A673 (cell line): ENCODE measurements around the gene HK3. TPM values are rescaled to one million over a fixed set of nuclear protein-coding genes. Genes with fewer than 3 reads are reported as not detected.

Experiments used
- BruUV-seq: library from RNA; stranded (reverse); fragments of 400-500 nt; replicated peaks from 2 replicates; lab custom pipeline; 2021; lab: Mats Ljungman, UMichigan
- CTCF ChIA-PET: fragments of 300-600 bp; sonication (Branson Sonifier 250); formaldehyde crosslinking; loops from one replicate; lab custom pipeline; 2022; ENCODE audit warnings: antibody characterized with exemption; lab: Charles Lee
- POLR2A ChIA-PET: fragments of 300-600 bp; sonication (Branson Sonifier 250); formaldehyde crosslinking; loops from one replicate; lab custom pipeline; 2022; ENCODE audit warnings: antibody characterized with exemption; ENCODE audit not compliant: low non-redundant PET; lab: Charles Lee
- DNase-seq: peaks from one replicate; pipeline ENCODE4 v3.0.0-alpha.2; 2015; ENCODE audit warnings: low spot score
- H3K27ac ChIP-seq: fragments of 200-600 bp; sonication (generic); 2 replicates; pipeline ENCODE4 v1.5.1; 2016; ENCODE audit warnings: mixed run types, low read depth, mild to moderate bottlenecking, mixed read lengths, antibody characterized with exemption, low read length; ENCODE audit not compliant: poor library complexity, severe bottlenecking
- H3K27me3 ChIP-seq: fragments of 200-600 bp; sonication (generic); replicated peaks from 2 replicates; pipeline ENCODE4 v1.6.1; 2017; ENCODE audit warnings: mixed run types, low read depth, mild to moderate bottlenecking, mixed read lengths, antibody characterized with exemption, low read length; ENCODE audit not compliant: insufficient read depth, poor library complexity
- H3K36me3 ChIP-seq: fragments of 200-600 bp; sonication (generic); 2 replicates; pipeline ENCODE4 v1.6.1; 2016; ENCODE audit warnings: mixed run types, mild to moderate bottlenecking, mixed read lengths, antibody characterized with exemption, low read length; ENCODE audit not compliant: insufficient read depth, poor library complexity, severe bottlenecking
- H3K4me1 ChIP-seq: fragments of 200-600 bp; sonication (generic); 2 replicates; pipeline ENCODE4 v1.6.1; 2017; ENCODE audit warnings: mixed run types, mild to moderate bottlenecking, mixed read lengths, antibody characterized with exemption, low read length; ENCODE audit not compliant: insufficient read depth, poor library complexity, severe bottlenecking
- H3K4me3 ChIP-seq: fragments of 200-600 bp; sonication (generic); 2 replicates; pipeline ENCODE4 v1.5.1; 2016; ENCODE audit warnings: low read depth, mixed run types, mild to moderate bottlenecking, mixed read lengths, low read length; ENCODE audit not compliant: poor library complexity, severe bottlenecking
- H3K9me3 ChIP-seq: fragments of 200-600 bp; sonication (generic); 2 replicates; pipeline ENCODE4 v1.6.1; 2016; ENCODE audit warnings: mixed run types, low read depth, mild to moderate bottlenecking, mixed read lengths, antibody characterized with exemption, low read length; ENCODE audit not compliant: poor library complexity, severe bottlenecking
- EZH2 ChIP-seq: fragments of 200-600 bp; sonication (generic); IDR thresholded peaks from 2 replicates; pipeline ENCODE4 v1.6.1; 2017; ENCODE audit warnings: borderline replicate concordance, low read depth, mild to moderate bottlenecking, mixed read lengths, antibody characterized with exemption, low read length; ENCODE audit not compliant: poor library complexity, severe bottlenecking
- intact Hi-C: fragments of 100-400 bp; cut with micrococcal nuclease; formaldehyde crosslinking; loops from one replicate; pipeline ENCODE4 v1.10.0; 2022; ENCODE audit not compliant: unreplicated experiment
- total RNA-seq: library from RNA; stranded (reverse); gene quantifications from 2 replicates; pipeline ENCODE4 v1.2.3, GENCODE V29; 2021
- TF ChIP-seq, protein P1 (sequence below): fragments of 300-800, 200-600 bp; sonication (generic); conservative IDR thresholded peaks from 2 replicates; pipeline ENCODE4 v1.5.1; 2017; ENCODE audit warnings: low read depth, mild to moderate bottlenecking, antibody characterized with exemption, low read length, moderate library complexity, mixed read lengths

Gene HK3
- total RNA-seq, 1 experiment from 2014 or later: 0.84 TPM

DNA sequence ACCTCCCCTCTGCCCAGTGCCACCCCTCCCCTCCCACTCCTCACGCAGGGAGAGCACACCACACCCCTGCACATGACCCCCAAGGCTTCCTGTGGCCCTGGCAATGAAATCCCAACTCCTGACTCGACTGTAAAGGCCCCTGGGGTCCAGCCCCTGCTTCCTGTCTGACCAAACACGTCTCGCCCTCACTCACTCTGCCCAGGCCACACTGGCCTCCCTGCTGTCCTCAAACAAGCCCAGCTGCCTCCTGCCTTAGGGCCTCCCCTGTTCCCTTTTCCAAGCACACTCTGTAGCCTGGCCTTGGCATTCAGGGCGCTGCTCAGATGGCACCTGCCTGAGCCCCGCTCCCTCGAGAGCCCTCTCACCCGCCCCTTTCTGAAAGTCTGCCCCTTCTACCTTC lies 42.4 kb downstream of the HK3 start:
- H3K27me3 ChIP-seq: no peaks in the 10 kb centered on the region
- intact Hi-C loops: no loop called here
- no peak for TF ChIP-seq EZH2
- TF ChIP-seq, protein P1, sequence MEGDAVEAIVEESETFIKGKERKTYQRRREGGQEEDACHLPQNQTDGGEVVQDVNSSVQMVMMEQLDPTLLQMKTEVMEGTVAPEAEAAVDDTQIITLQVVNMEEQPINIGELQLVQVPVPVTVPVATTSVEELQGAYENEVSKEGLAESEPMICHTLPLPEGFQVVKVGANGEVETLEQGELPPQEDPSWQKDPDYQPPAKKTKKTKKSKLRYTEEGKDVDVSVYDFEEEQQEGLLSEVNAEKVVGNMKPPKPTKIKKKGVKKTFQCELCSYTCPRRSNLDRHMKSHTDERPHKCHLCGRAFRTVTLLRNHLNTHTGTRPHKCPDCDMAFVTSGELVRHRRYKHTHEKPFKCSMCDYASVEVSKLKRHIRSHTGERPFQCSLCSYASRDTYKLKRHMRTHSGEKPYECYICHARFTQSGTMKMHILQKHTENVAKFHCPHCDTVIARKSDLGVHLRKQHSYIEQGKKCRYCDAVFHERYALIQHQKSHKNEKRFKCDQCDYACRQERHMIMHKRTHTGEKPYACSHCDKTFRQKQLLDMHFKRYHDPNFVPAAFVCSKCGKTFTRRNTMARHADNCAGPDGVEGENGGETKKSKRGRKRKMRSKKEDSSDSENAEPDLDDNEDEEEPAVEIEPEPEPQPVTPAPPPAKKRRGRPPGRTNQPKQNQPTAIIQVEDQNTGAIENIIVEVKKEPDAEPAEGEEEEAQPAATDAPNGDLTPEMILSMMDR: no peak
- no peak for DNase-seq
- ChIA-PET POLR2A (no interaction called here), CTCF (no interaction called here)
- no peaks in the 10 kb centered on the region for H3K4me1 ChIP-seq
- no peak overlapping the region for H3K4me3 ChIP-seq
- H3K36me3 ChIP-seq: no peaks in the 10 kb centered on the region
- no TSS peak for BruUV-seq
- no peak overlapping the region for H3K27ac ChIP-seq
- no peaks in the 10 kb centered on the region for H3K9me3 ChIP-seq

DNA sequence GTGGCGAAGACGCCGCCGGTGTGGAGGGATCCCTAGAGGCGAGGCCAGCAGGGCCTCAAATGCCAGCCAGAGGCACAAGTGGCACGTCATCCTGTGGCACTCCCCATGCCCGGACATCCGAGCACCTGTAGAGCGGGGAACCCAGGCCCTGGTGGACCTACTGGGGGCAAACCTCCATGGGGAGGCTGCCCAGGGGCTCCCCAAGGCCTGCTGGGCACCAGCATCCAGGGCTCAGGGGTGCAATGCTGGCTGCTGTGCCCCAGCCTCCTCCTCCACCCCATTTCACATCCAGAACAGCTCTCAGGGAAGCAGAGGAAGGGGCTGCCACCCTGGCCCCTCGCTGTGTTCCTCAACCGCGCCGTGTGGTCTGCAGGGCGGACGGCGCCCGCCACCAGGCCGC lies 43.5 kb downstream of the HK3 start:
- TF ChIP-seq, protein P1: no peak
- no peak for TF ChIP-seq EZH2
- Histone ChIP-seq H3K27me3 (no peaks in the 10 kb centered on the region), H3K4me3 (no peak overlapping the region), H3K36me3 (no peaks in the 10 kb centered on the region), H3K4me1 (no peaks in the 10 kb centered on the region), H3K27ac (no peak overlapping the region), H3K9me3 (no peaks in the 10 kb centered on the region)
- ChIA-PET POLR2A (no interaction called here), CTCF (no interaction called here)
- DNase-seq: no peak
- intact Hi-C loops: no loop called here
- BruUV-seq: no TSS peak

DNA sequence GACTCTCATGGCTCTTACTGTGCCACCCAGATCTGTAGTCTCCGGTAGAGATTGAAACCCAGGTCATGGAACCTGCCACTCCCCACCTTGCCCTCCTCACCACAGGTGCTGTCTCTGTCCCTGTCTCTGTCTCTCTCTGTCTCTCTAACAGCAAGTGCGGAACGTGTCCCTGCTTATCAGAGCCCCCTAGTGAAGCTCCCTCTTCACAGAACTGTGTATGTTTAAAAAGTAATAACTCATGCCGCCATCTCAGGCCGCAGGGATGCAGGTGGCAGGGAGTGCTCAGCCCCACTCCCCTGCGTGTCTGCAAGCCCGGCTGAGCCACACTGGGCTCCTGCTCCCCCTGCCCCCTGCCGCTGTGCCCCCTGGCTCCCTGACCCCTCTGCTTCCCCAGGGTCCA lies 45.0 kb downstream of the HK3 start:
- BruUV-seq: no TSS peak
- Histone ChIP-seq H3K36me3 (no peaks in the 10 kb centered on the region), H3K4me3 (no peak overlapping the region), H3K9me3 (no peaks in the 10 kb centered on the region), H3K4me1 (no peaks in the 10 kb centered on the region), H3K27me3 (no peaks in the 10 kb centered on the region), H3K27ac (no peak overlapping the region)
- intact Hi-C loops: no loop called here
- POLR2A ChIA-PET: no interaction called here
- TF ChIP-seq, protein P1: no peak
- TF ChIP-seq EZH2: no peak
- CTCF ChIA-PET: no interaction called here
- no peak for DNase-seq
